Mesothelial cell of epicardium (in vitro differentiated cells): Measurements from ENCODE around the gene DHFR. TPM values are rescaled to one million over a fixed set of nuclear protein-coding genes. Genes with fewer than 3 reads are reported as not detected.
A peak's percentile ranks its signal among the peaks of the same experiment; 100 is the strongest.

Experiments used
- DNase-seq, 2 experiments: peaks; one replicate each; pipeline ENCODE4 v3.0.0; 2021; ENCODE audit warnings: low spot score in 2 of 2; ENCODE audit not compliant: unreplicated experiment in 2 of 2
- H3K27ac Mint-ChIP-seq: 2 replicates; pipeline ENCODE4 v1.8.0; 2021; ENCODE audit warnings: mixed read lengths
- H3K27me3 Mint-ChIP-seq: 2 replicates; pipeline ENCODE4 v1.8.0; 2021; ENCODE audit warnings: low read depth, mixed read lengths
- H3K36me3 Mint-ChIP-seq: 2 replicates; pipeline ENCODE4 v1.8.0; 2021; ENCODE audit warnings: mixed read lengths
- H3K4me1 Mint-ChIP-seq: 2 replicates; pipeline ENCODE4 v1.8.0; 2021; ENCODE audit warnings: mixed read lengths
- H3K4me3 Mint-ChIP-seq: 2 replicates; pipeline ENCODE4 v1.8.0; 2021; ENCODE audit warnings: mild to moderate bottlenecking, moderate library complexity, mixed read lengths
- H3K9me3 Mint-ChIP-seq: 2 replicates; pipeline ENCODE4 v1.8.0; 2021; ENCODE audit warnings: mixed read lengths
- total RNA-seq: library from RNA; stranded (reverse); gene quantifications from 3 replicates; pipeline ENCODE4 v1.2.1, GENCODE V29; 2021
- TF ChIP-seq, protein P1 (sequence below): fragments of 200-600 bp; sonication (generic); IDR thresholded peaks from one replicate; pipeline ENCODE4 v1.5.0; 2021; ENCODE audit warnings: antibody characterized with exemption; ENCODE audit not compliant: unreplicated experiment

Gene DHFR
- total RNA-seq, 1 donor from 2014 or later = 30.9 TPM

DNA sequence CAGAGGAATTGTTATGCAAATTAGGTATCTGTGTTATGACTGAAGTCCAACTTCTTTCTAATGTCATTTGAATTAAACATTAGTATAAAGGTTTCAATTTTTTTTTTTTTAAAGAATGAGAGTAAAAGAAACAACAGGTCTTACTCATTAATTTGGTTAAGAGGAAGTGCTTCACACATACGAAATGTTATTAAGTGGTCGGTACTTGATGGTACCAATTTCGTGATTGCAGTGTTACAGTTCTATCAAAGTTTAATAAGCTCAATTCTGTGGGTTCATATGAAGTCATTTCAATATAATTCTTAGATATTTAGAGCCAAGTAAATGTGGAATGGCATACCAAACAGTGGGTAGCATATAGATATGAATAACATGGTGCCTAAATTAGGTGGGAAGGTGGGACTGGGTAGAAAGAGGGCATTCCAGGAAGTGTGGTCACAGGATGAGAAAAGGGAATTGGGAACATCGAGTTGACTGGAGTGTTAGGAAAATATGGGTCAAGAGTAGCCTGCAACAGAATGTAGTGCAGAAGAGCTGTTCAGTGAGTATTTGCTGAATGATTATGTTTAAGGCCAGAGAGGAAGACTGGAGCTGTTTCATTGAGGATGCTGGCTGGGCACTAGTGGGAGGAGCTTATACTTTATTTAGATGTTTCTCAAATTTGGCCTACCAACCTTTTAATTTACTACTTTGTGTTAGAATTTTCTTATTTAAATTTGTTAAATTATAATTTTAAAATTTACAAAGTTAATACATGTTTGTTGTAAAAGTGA, 34.1 kb upstream of the DHFR start:
- no peak for DNase-seq
- Mint-ChIP-seq H3K9me3 (peaks cover 4% of the 10 kb centered on the region), H3K27ac (no peak overlapping the region), H3K4me3 (no peak overlapping the region), H3K4me1 (no peaks in the 10 kb centered on the region), H3K36me3 (peaks cover 10% of the 10 kb centered on the region), H3K27me3 (no peaks in the 10 kb centered on the region)
- TF ChIP-seq, protein P1, sequence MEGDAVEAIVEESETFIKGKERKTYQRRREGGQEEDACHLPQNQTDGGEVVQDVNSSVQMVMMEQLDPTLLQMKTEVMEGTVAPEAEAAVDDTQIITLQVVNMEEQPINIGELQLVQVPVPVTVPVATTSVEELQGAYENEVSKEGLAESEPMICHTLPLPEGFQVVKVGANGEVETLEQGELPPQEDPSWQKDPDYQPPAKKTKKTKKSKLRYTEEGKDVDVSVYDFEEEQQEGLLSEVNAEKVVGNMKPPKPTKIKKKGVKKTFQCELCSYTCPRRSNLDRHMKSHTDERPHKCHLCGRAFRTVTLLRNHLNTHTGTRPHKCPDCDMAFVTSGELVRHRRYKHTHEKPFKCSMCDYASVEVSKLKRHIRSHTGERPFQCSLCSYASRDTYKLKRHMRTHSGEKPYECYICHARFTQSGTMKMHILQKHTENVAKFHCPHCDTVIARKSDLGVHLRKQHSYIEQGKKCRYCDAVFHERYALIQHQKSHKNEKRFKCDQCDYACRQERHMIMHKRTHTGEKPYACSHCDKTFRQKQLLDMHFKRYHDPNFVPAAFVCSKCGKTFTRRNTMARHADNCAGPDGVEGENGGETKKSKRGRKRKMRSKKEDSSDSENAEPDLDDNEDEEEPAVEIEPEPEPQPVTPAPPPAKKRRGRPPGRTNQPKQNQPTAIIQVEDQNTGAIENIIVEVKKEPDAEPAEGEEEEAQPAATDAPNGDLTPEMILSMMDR = no peak

DNA sequence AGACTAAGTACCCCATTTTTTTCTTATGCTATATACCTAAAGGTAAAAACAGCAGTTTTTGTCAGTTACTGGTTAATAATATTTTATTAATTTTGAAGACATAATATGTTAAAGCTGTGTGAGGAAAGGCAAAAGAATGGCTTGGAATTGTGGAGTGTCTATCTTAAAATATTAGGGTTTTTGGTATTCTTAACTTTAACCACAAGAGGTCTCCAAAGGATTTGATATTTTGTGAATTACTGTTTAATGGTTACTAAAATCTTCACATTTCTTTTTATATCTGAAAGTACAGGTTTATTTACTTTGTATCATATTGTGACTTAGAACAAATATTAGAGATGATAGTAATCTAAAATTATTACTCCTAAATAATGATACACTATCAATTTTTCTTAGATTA, 32.0 kb upstream of the DHFR start:
- Mint-ChIP-seq H3K36me3 (peaks cover 27% of the 10 kb centered on the region), H3K9me3 (peaks cover 15% of the 10 kb centered on the region), H3K4me3 (no peak overlapping the region), H3K4me1 (no peaks in the 10 kb centered on the region), H3K27ac (no peak overlapping the region), H3K27me3 (no peaks in the 10 kb centered on the region)
- no peak for DNase-seq
- TF ChIP-seq, protein P1 = peak; percentile 70

GRCh38 chr5:80676706-80677105, 21.9 kb upstream of the DHFR start:
- no peak overlapping the region for H3K27ac Mint-ChIP-seq
- TF ChIP-seq, protein P1 = no peak
- no peak for DNase-seq
- peaks cover 22% of the 10 kb centered on the region for H3K36me3 Mint-ChIP-seq
- no peaks in the 10 kb centered on the region for H3K9me3 Mint-ChIP-seq
- H3K4me3 Mint-ChIP-seq = no peak overlapping the region
- H3K4me1 Mint-ChIP-seq = no peaks in the 10 kb centered on the region
- no peaks in the 10 kb centered on the region for H3K27me3 Mint-ChIP-seq

- no peaks in the 10 kb centered on the region for H3K27me3 Mint-ChIP-seq
- DNase-seq = peak in 1 of 2 experiments; percentile 69
- TF ChIP-seq, protein P1 = peak; percentile 92
- H3K27ac Mint-ChIP-seq = no peak overlapping the region
- H3K4me3 Mint-ChIP-seq = no peak overlapping the region
- peaks cover 20% of the 10 kb centered on the region for H3K36me3 Mint-ChIP-seq
- no peaks in the 10 kb centered on the region for H3K4me1 Mint-ChIP-seq
- H3K9me3 Mint-ChIP-seq = no peaks in the 10 kb centered on the region
Measured at GRCh38 chr5:80672140-80672736, 17.5 kb upstream of the DHFR start.

- Mint-ChIP-seq H3K4me3 (no peak overlapping the region), H3K9me3 (no peaks in the 10 kb centered on the region), H3K27ac (no peak overlapping the region), H3K27me3 (no peaks in the 10 kb centered on the region), H3K4me1 (no peaks in the 10 kb centered on the region), H3K36me3 (peaks cover 33% of the 10 kb centered on the region)
- TF ChIP-seq, protein P1 = no peak
- DNase-seq = no peak
Measured at GRCh38 chr5:80668016-80668969, 13.5 kb upstream of the DHFR start.
